ENCODE data around the gene FSD2. TPM values are rescaled to one million over a fixed set of nuclear protein-coding genes. Genes with fewer than 3 reads are reported as not detected.

The FSD2 gene
- total RNA-seq, 1 donor from 2014 or later = not detected

DNA sequence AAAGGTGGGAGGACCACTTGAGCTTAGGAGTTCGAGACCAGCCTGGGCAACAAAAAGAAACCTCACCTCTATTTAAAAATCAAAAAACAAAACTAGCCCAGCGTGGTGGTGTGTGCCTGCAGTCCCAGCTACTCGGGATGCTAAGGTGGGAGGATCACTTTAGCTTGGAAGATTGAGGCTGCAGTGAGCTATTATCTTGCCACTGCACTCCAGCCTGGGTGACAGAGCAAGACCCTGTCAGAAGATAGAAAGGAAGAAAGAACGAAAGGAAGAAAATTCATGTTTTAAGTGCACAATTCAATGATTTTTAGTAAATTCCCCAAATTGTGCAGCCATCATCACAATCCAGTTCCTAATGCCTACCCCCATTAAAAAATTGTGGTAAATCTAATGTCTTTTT lies 7.8 kb downstream of the FSD2 start:
- no peaks in the 10 kb centered on the region for H4K20me1 ChIP-seq (ENCODE audit: low read depth)
- no peaks in the 10 kb centered on the region for H3K9me3 ChIP-seq (ENCODE audit: low read depth)
- no peaks in the 10 kb centered on the region for H3K36me3 Mint-ChIP-seq
- no peaks in the 10 kb centered on the region for H3K36me3 ChIP-seq
- DNase-seq (ENCODE audit: low spot score) = no peak
- no peak overlapping the region for H3K9ac ChIP-seq
- no peaks in the 10 kb centered on the region for H3F3A ChIP-seq (ENCODE audit: low read depth)
- H3K79me2 ChIP-seq (ENCODE audit: low read depth) = no peaks in the 10 kb centered on the region
- peaks cover 3% of the 10 kb centered on the region for H3K27me3 Mint-ChIP-seq (ENCODE audit: insufficient read depth, low read depth)
- H3K4me1 ChIP-seq = no peaks in the 10 kb centered on the region
- H3K4me2 ChIP-seq = no peak overlapping the region
- H3K9me3 Mint-ChIP-seq = peaks cover 3% of the 10 kb centered on the region
- no peak overlapping the region for H2AFZ ChIP-seq (replicated peaks)
- no peak overlapping the region for H3K4me3 ChIP-seq
- H3K27me3 ChIP-seq = peaks cover 37% of the 10 kb centered on the region
- no peak overlapping the region for H3K27ac Mint-ChIP-seq
- H3K27ac ChIP-seq = no peak overlapping the region
- TF ChIP-seq, protein P1, sequence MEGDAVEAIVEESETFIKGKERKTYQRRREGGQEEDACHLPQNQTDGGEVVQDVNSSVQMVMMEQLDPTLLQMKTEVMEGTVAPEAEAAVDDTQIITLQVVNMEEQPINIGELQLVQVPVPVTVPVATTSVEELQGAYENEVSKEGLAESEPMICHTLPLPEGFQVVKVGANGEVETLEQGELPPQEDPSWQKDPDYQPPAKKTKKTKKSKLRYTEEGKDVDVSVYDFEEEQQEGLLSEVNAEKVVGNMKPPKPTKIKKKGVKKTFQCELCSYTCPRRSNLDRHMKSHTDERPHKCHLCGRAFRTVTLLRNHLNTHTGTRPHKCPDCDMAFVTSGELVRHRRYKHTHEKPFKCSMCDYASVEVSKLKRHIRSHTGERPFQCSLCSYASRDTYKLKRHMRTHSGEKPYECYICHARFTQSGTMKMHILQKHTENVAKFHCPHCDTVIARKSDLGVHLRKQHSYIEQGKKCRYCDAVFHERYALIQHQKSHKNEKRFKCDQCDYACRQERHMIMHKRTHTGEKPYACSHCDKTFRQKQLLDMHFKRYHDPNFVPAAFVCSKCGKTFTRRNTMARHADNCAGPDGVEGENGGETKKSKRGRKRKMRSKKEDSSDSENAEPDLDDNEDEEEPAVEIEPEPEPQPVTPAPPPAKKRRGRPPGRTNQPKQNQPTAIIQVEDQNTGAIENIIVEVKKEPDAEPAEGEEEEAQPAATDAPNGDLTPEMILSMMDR (IDR thresholded peaks at IDR 0.05) = no peak
- TF ChIP-seq EZH2phosphoT487 (IDR thresholded peaks at IDR 0.05) (no peak), EZH2 (IDR thresholded peaks at IDR 0.05) (no peak)
- H3K4me1 Mint-ChIP-seq = no peaks in the 10 kb centered on the region
- H3K4me3 Mint-ChIP-seq = no peak overlapping the region

DNA sequence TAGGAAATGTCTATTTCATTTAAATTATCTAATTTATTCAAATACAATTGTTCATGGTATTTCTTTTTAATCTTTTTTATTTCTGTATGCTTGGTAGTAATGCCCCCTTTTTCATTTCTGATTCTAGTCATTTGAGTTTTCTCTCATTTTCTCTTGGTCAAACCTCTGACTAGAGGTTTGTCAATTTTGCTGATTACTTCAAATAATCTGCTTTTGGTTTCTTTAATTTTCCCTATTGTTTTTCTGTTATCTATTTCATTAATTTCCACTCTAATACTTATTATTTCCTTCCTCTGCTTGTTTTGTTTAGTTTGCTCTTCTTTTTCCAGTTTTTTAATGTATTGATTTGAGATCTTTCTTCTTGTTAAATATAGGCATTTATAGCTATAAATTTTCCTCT lies 12.1 kb downstream of the FSD2 start:
- Histone ChIP-seq H3K9me3 (ENCODE audit: low read depth) (no peaks in the 10 kb centered on the region), H3K79me2 (ENCODE audit: low read depth) (no peaks in the 10 kb centered on the region), H3K4me1 (no peaks in the 10 kb centered on the region), H3K27me3 (no peaks in the 10 kb centered on the region), H3F3A (ENCODE audit: low read depth) (no peaks in the 10 kb centered on the region), H3K36me3 (no peaks in the 10 kb centered on the region), H3K9ac (no peak overlapping the region), H3K4me2 (no peak overlapping the region), H3K27ac (no peak overlapping the region), H4K20me1 (ENCODE audit: low read depth) (no peaks in the 10 kb centered on the region), H3K4me3 (no peak overlapping the region), H2AFZ (replicated peaks) (no peak overlapping the region)
- no peak for DNase-seq (ENCODE audit: low spot score)
- Mint-ChIP-seq H3K27ac (no peak overlapping the region), H3K4me3 (no peak overlapping the region), H3K4me1 (no peaks in the 10 kb centered on the region), H3K9me3 (peaks cover 3% of the 10 kb centered on the region), H3K36me3 (no peaks in the 10 kb centered on the region), H3K27me3 (ENCODE audit: insufficient read depth, low read depth) (peaks cover 3% of the 10 kb centered on the region)
- TF ChIP-seq EZH2 (IDR thresholded peaks at IDR 0.05) (no peak), EZH2phosphoT487 (IDR thresholded peaks at IDR 0.05) (no peak)
- TF ChIP-seq, protein P1 (IDR thresholded peaks at IDR 0.05) = no peak

DNA sequence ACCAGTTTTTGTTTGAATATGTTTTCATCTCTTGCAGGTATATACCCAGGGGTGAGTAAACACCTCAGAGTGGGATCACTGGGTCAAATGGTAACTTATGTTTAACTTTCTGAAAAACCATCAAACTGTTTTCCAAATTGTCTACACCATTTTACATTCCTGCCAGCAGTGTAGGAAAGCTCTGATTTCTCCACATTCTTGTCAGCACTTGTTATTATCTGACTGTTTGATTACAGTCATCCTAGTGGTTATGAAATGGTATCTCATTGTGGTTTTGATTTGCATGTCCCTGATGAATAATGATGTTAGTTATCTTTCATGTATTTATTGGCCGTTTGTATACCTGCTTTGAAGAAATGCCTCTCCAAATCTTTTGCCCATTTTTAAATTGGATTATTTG lies 13.8 kb downstream of the FSD2 start:
- H3K4me2 ChIP-seq = no peak overlapping the region
- H3K27me3 ChIP-seq = no peaks in the 10 kb centered on the region
- H3K4me1 Mint-ChIP-seq = no peaks in the 10 kb centered on the region
- no peaks in the 10 kb centered on the region for H3K36me3 Mint-ChIP-seq
- TF ChIP-seq EZH2phosphoT487 (IDR thresholded peaks at IDR 0.05) (no peak), EZH2 (IDR thresholded peaks at IDR 0.05) (no peak)
- TF ChIP-seq, protein P1 (IDR thresholded peaks at IDR 0.05) = no peak
- no peak overlapping the region for H3K4me3 ChIP-seq
- H3K9me3 ChIP-seq (ENCODE audit: low read depth) = no peaks in the 10 kb centered on the region
- H3F3A ChIP-seq (ENCODE audit: low read depth) = no peaks in the 10 kb centered on the region
- H3K79me2 ChIP-seq (ENCODE audit: low read depth) = no peaks in the 10 kb centered on the region
- H3K4me1 ChIP-seq = no peaks in the 10 kb centered on the region
- H3K27me3 Mint-ChIP-seq (ENCODE audit: insufficient read depth, low read depth) = peaks cover 2% of the 10 kb centered on the region
- H3K4me3 Mint-ChIP-seq = no peak overlapping the region
- no peak overlapping the region for H2AFZ ChIP-seq (replicated peaks)
- H3K36me3 ChIP-seq = no peaks in the 10 kb centered on the region
- DNase-seq (ENCODE audit: low spot score) = no peak
- H3K9ac ChIP-seq = no peak overlapping the region
- no peaks in the 10 kb centered on the region for H4K20me1 ChIP-seq (ENCODE audit: low read depth)
- H3K27ac ChIP-seq = no peak overlapping the region
- H3K27ac Mint-ChIP-seq = no peak overlapping the region
- peaks cover 3% of the 10 kb centered on the region for H3K9me3 Mint-ChIP-seq
